Epithelial cell of esophagus (primary cell): ENCODE results near the gene RAPGEF1.

Experiments used
- DNase-seq: peaks from one replicate; pipeline ENCODE4 v3.0.0; 2010; ENCODE audit warnings: low read depth
- H3K4me3 ChIP-seq: 2 replicates; pipeline ENCODE4 v1.5.1; 2011; ENCODE audit warnings: mild to moderate bottlenecking, low read length, control low read depth
- CTCF ChIP-seq: IDR thresholded peaks from 2 replicates; pipeline ENCODE4 v1.5.1; 2011; ENCODE audit warnings: low read depth, mild to moderate bottlenecking, low read length, control low read depth, inconsistent platforms; ENCODE audit not compliant: insufficient read depth; ENCODE audit errors: missing control alignments

RAPGEF1 gene

GRCh38 chr9:131704141-131704983 is 35.5 kb downstream of the RAPGEF1 start:
- TF ChIP-seq CTCF = no peak
- peak; percentile 65 for DNase-seq
- H3K4me3 ChIP-seq = no peak overlapping the region

GRCh38 chr9:131703697-131704096 is 36.2 kb downstream of the RAPGEF1 start:
- DNase-seq = no peak
- no peak for TF ChIP-seq CTCF
- H3K4me3 ChIP-seq = no peak overlapping the region

GRCh38 chr9:131702911-131703310 is 37.0 kb downstream of the RAPGEF1 start:
- peak; percentile 58 for DNase-seq
- TF ChIP-seq CTCF = no peak
- no peak overlapping the region for H3K4me3 ChIP-seq

- peak; percentile 52 for DNase-seq
- H3K4me3 ChIP-seq = no peak overlapping the region
- no peak for TF ChIP-seq CTCF
Observed at GRCh38 chr9:131701789-131702337, 38.0 kb downstream of the RAPGEF1 start.

GRCh38 chr9:131701436-131701781 is 38.5 kb downstream of the RAPGEF1 start:
- DNase-seq = no peak
- no peak overlapping the region for H3K4me3 ChIP-seq
- TF ChIP-seq CTCF = no peak

GRCh38 chr9:131700765-131701435 is 39.0 kb downstream of the RAPGEF1 start:
- TF ChIP-seq CTCF = no peak

GRCh38 chr9:131700076-131700475 is 39.8 kb downstream of the RAPGEF1 start:
- no peak for TF ChIP-seq CTCF
- no peak for DNase-seq
- H3K4me3 ChIP-seq = no peak overlapping the region

More at GRCh38 chr9:131700765-131701435, 39.0 kb downstream of the RAPGEF1 start:
- no peak for DNase-seq
- H3K4me3 ChIP-seq = no peak overlapping the region
